AG09309 (cell line): Measurements from ENCODE around the gene SMIM9.
"Not testable (repeated sequence)": the region's sequence is repeated elsewhere in the genome, so short reads cannot be mapped to it uniquely, and the experiment has no call there.

Experiments
- DNase-seq: peaks from one replicate; pipeline ENCODE4 v3.0.0-alpha.2; 2010; ENCODE audit warnings: low read depth
- H3K4me3 ChIP-seq: 2 replicates; pipeline ENCODE4 v1.5.1; 2011; ENCODE audit warnings: mild to moderate bottlenecking, low read depth, low read length, moderate library complexity; ENCODE audit not compliant: control insufficient read depth
- TF ChIP-seq, protein P1 (sequence below): IDR thresholded peaks from 2 replicates; pipeline ENCODE4 v1.5.1; 2011; ENCODE audit warnings: mild to moderate bottlenecking, low read depth, low read length, inconsistent platforms; ENCODE audit not compliant: insufficient read depth, control insufficient read depth; ENCODE audit errors: missing control alignments

SMIM9 gene

DNA sequence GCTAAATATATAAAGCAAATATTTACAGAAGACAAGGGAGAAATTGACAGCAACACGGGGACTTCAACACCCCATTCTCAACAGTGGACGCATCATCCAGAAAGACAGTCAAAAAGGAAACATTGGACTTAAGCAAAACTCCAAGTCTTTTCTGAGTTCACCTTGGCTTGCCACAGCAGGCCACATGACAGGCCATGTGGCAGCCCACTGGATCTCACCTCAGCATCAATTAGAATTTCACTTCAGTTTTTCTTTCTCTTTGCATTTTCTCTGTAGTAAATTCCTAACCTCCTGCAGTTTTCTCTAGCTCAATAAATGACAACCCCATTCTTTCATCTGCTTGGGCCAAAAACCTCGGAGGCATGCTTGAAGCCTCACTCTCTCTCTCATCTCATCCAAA, 12.4 kb downstream of the SMIM9 start:
- DNase-seq = no peak
- TF ChIP-seq, protein P1, sequence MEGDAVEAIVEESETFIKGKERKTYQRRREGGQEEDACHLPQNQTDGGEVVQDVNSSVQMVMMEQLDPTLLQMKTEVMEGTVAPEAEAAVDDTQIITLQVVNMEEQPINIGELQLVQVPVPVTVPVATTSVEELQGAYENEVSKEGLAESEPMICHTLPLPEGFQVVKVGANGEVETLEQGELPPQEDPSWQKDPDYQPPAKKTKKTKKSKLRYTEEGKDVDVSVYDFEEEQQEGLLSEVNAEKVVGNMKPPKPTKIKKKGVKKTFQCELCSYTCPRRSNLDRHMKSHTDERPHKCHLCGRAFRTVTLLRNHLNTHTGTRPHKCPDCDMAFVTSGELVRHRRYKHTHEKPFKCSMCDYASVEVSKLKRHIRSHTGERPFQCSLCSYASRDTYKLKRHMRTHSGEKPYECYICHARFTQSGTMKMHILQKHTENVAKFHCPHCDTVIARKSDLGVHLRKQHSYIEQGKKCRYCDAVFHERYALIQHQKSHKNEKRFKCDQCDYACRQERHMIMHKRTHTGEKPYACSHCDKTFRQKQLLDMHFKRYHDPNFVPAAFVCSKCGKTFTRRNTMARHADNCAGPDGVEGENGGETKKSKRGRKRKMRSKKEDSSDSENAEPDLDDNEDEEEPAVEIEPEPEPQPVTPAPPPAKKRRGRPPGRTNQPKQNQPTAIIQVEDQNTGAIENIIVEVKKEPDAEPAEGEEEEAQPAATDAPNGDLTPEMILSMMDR = no peak
- no peak overlapping the region for H3K4me3 ChIP-seq

DNA sequence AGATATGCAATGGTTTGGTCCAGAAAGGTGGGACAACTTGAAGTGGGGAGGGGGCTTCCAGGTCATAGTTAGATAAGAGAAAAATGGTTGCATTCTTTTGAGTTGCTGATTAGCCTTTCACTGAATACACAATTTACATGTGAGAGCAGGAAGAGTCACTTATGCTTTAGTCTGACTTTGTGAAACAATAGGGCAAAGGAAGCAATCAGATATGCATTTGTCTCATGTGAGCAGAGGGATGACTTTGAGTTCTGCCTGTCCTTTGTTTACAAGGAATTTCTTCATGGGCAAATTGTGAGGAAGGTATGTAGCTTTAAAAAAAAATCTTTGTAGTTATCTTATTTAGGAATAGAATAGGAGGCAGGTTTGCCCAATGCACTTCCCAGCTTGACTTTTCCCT, 12.9 kb downstream of the SMIM9 start:
- no peak overlapping the region for H3K4me3 ChIP-seq
- no peak for DNase-seq
- TF ChIP-seq, protein P1 = no peak

DNA sequence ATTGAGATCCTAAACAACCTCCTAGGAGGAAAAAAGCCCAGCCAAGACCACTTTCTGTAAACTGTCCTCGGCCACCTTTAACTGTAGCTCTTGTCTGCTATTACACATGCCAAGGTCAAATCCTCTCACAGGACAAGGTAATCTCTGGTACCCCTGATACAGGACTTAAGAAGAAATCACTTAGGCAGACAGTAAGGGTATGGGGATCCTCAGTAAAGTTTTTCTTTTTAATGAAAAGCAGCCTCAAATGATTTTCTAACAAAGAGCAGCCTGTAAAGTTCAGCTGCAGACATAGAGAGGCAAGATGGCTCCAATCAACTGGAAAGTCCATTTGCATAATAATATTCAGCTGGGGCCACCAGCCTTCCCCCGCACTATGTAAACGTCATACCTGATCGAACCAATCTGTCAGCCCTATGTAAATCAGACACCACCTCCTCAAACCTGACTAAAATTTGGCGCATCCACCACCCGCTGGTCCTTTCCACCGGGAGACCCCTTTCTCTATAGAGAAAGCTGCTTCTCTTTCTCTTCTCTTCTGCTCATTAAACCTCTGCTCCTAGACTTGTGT, 14.6 kb downstream of the SMIM9 start:
- TF ChIP-seq, protein P1 = no peak
- H3K4me3 ChIP-seq = no peak overlapping the region
- no peak for DNase-seq

DNA sequence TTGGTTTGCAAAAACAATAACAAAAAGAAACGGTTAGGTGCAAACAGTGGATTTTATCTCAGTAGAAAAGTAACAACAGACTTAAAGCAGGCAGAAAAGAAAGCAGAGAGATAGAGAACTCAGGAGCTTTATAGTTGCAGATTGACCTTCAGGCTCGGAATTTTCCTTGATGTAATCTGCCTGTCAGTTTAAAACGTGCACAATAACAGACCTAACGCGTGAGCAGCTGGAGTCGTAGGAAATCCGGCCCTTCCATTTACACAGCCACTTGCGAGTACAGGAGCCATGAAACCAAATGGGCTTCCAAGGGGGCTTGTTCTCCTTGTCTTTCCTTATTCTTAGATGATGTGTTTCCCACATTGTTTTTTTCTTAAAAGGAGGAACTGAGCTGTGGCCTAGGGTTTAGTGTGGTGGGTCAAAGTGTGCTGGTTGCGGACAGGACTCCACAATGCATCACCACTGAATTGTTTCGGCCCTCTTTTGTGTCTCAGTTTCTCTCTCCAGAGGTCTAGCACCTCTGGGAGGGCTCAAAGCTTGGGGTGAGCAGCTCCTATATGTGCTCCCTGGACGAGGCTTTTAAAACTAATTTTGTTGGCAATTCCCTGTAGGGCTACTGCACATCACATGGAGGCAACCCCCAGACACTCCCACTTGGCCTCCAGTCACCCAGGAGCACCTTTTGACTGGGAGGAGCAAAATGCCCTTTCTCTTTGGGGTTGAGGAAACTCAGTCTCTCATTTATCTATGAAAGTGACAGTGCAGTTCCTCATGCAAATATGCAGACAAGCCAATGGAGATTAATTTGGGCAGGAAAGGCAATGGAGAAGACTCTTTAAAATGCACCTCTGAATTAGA, 15.3 kb downstream of the SMIM9 start:
- H3K4me3 ChIP-seq = no peak overlapping the region
- DNase-seq = no peak
- TF ChIP-seq, protein P1 = no peak

DNA sequence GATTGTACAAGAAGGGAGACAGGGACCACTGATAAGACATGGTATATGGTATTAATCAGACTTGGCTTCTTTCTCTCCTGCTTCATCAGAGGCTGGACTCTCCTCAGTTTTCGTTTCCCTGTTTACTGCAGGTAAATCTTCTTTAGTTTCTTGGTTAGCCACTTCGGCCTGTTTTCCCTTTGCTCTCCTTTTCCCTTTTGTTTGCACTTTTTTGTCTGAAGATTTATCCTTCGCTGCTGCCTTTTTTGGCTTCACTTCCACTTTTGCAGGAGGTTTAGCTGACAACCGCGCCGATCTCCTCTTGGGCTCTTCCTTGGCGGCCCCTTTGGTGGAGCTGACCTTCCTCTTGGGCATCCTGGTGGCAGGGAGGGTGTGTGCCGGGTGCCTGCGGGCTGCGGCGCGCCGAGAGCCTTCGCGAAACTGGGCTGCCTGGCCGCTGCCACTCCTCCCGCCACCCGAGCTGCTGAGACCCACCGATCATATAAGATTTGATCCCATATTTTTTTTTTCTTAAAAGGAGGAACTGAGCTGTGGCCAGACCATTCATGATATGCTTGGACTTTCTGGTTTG, 17.3 kb downstream of the SMIM9 start:
- H3K4me3 ChIP-seq, DNase-seq: not testable (repeated sequence)

DNA sequence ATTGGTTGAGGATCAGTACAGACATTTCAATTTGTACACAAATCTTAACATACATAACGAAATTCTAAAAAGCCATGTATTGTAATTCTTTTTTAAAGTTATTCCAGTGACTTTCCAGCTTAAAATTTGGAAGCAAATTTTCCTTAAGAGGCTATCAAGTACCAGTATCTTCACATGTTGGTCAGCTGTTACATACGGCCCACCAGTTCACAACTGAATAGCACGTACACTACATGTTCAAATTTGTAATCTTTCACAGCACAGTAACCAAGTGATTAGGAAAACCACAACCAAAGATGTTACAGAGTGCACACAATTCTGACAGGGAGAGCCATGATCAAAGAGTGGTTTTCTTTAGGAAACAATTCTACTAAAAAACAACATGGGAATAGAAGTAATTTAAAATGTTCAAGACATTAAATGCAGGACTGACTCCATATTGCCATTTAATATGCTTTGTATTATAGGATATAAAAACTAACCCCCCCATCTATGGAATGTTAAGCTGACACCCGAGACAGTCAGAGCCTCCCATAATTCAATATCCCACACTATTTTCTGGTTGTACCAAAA, 18.1 kb downstream of the SMIM9 start:
- not testable (repeated sequence) for DNase-seq

DNA sequence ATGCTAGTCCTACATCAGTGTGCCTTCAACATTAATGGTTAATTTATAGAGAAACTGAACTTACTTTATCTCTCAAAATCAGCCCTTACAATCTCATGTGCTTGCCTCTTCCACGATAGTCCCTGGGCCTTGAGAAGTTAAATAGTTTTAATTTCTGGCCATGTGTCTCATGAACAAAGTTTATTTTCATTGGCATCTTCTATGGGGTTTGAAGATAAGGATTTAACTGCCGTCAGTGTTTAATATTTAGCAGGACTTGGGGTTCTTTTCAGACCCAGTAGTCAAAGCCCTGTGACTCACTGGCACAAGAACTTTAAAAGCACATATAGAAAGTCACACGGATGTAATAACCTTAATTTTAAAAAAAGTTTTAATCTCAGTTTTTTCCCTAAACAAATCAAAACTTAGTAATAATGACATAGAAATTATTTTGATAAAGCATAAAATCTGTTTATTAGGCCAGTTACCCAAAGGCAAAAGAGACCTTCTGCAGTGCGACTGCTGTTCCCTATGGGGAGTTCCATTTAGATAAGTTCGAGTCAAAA, 19.1 kb downstream of the SMIM9 start:
- H3K4me3 ChIP-seq = no peak overlapping the region
- TF ChIP-seq, protein P1 = no peak
- no peak for DNase-seq

More for the DNA sequence above, 18.1 kb downstream of the SMIM9 start:
- not testable (repeated sequence) for H3K4me3 ChIP-seq
